IPS DF 6.9 (cell line): ENCODE data around the gene ANK3.
"Not testable (repeated sequence)": the region's sequence is repeated elsewhere in the genome, so short reads cannot be mapped to it uniquely, and the experiment has no call there.

Source experiments
- DNase-seq: peaks from one replicate; pipeline ENCODE4 v3.0.0-alpha.2; 2013; ENCODE audit warnings: low read depth, low spot score
- H3K27ac ChIP-seq: one replicate; pipeline ENCODE4 v1.5.1; 2013; ENCODE audit warnings: low read length, control low read depth
- H3K27me3 ChIP-seq: 2 replicates; pipeline ENCODE4 v1.6.1; 2013; ENCODE audit warnings: mild to moderate bottlenecking, low read length; ENCODE audit not compliant: control insufficient read depth, insufficient read depth
- H3K36me3 ChIP-seq: 2 replicates; pipeline ENCODE4 v1.6.1; 2013; ENCODE audit warnings: low read length; ENCODE audit not compliant: control insufficient read depth, insufficient read depth
- H3K4me1 ChIP-seq: 2 replicates; pipeline ENCODE4 v1.6.1; 2013; ENCODE audit warnings: low read length; ENCODE audit not compliant: control insufficient read depth, insufficient read depth
- H3K4me3 ChIP-seq: 2 replicates; pipeline ENCODE4 v1.5.1; 2013; ENCODE audit warnings: mild to moderate bottlenecking, low read length
- H3K9me3 ChIP-seq: 2 replicates; pipeline ENCODE4 v1.6.1; 2013; ENCODE audit warnings: low read length, inconsistent platforms; ENCODE audit not compliant: control insufficient read depth, insufficient read depth
- WGBS: extraction: QIAGEN DNeasy Blood & Tissue Kit; methylation state at CpG from one replicate; pipeline ENCODE4 v1.1.7; 2013; ENCODE audit warnings: mixed read lengths, missing lambda C conversion rate; ENCODE audit not compliant: insufficient read length, insufficient coverage; 5-methylcytosine and 5-hydroxymethylcytosine counted together

Gene ANK3

DNA sequence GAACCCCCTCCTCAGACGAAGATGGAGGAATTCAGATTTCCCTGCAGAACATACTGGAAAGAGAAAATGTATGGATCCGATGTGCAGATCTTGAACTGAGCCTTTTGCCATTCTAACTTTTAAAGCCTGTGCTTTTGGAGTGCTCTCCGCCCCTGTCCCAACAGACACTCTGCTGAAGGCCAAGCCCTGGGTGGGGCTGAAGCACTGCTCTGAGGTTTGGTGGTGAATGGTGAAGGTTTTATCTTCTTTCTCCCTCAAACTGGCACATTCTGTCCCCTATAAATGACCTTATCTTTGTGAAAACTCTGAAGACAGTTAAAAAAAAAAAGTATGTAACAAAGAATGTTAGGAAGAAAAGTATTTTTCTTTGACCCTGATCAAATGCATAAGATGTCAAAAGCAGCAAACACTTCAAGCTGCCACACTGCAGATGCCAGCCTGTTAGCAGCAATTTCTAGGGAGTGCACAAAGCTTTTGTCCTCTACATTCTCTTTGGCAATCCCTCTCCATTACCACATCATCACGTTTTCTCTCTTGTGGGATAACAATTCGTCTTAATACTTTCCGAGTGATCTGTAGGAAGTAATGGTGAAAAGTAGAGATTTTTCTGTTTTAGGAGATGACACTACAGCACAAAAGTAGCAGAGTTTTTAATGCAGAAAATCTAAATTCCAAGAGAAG, 346.0 kb downstream of the ANK3 start:
- Histone ChIP-seq H3K27ac (no peak overlapping the region), H3K9me3 (no peaks in the 10 kb centered on the region), H3K4me1 (no peaks in the 10 kb centered on the region), H3K4me3 (no peak overlapping the region), H3K27me3 (no peaks in the 10 kb centered on the region), H3K36me3 (no peaks in the 10 kb centered on the region)
- DNase-seq: no peak
- no CpG with 5 or more reads among the region's 6 CpGs for WGBS

DNA sequence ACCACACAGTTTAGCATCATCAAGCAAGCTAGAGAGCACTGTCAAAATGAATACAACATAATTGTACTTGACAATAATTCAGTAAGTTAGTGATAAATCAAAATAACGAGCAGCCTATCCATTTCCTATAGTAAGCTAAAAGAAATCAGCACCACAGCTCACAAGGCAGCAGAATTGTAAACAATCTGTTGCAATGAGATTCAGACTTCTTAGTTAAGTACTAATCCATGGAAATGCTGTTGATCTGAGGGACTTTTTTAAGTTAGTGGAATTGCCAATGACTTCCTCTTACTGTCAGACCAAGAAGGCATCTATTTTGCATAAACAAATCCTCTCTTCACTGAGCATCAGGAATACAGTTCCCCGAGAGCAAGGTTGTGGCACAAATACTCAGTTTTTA, 346.8 kb downstream of the ANK3 start:
- H3K4me1 ChIP-seq: no peaks in the 10 kb centered on the region
- H3K27me3 ChIP-seq: no peaks in the 10 kb centered on the region
- no peaks in the 10 kb centered on the region for H3K36me3 ChIP-seq
- H3K27ac ChIP-seq: no peak overlapping the region
- no peaks in the 10 kb centered on the region for H3K9me3 ChIP-seq
- no peak for DNase-seq
- no CpG with 5 or more reads among the region's 2 CpGs for WGBS
- no peak overlapping the region for H3K4me3 ChIP-seq

DNA sequence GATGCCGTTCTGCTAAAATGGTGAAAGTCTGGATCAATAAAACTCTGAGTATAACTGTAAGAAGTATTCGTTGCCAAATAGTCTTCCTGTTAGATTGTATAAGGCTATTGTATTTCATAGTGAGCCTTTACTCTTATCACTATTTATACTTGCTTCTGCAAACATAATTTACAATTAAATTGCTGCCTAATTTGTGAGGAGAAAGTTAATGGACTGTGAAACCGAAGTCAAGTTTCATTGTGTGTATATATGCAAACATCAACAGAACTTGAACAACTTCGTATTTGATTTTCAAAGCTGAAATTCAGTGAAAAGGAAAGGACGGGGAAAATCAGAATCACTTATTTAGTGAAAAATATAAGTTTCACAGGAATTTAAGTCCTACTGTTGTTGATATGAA, 347.4 kb downstream of the ANK3 start:
- H3K27me3 ChIP-seq: no peaks in the 10 kb centered on the region
- H3K27ac ChIP-seq: no peak overlapping the region
- H3K36me3 ChIP-seq: no peaks in the 10 kb centered on the region
- DNase-seq: no peak
- H3K9me3 ChIP-seq: no peaks in the 10 kb centered on the region
- no peaks in the 10 kb centered on the region for H3K4me1 ChIP-seq
- no CpG with 5 or more reads among the region's 5 CpGs for WGBS
- no peak overlapping the region for H3K4me3 ChIP-seq

DNA sequence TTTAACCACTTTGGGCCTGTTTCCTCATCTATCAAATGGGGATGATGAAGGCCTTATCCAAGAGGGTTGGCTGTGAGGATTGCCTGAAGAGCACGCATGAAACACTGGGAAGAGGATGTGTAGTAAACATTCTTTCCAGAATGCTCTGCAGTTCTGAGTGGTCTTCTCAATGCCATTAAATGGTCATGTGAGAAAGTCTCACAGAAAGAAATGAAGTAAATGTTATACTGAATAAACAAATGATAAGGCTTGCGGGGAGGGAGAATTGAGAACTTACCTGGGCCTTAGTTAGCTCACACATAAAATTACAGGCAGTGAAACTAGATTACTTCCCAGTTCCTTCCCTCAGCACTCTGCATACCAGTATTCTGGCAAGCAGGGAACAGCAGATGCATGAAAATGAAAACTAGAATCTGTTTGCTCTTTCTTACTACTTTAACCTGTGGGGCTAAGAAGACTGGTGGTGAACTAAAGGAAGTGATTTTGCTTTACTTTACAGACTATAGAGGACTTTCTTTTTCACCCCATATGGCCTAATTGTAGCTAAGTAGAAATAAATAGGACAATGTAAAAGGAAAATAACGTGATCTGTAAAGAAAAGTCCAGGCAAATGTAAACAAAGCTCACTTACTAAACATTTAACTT, 348.1 kb downstream of the ANK3 start:
- no CpG with 5 or more reads among the region's 3 CpGs for WGBS
- Histone ChIP-seq H3K9me3 (no peaks in the 10 kb centered on the region), H3K27ac (no peak overlapping the region), H3K4me3 (no peak overlapping the region), H3K36me3 (no peaks in the 10 kb centered on the region), H3K4me1 (no peaks in the 10 kb centered on the region), H3K27me3 (no peaks in the 10 kb centered on the region)
- no peak for DNase-seq

DNA sequence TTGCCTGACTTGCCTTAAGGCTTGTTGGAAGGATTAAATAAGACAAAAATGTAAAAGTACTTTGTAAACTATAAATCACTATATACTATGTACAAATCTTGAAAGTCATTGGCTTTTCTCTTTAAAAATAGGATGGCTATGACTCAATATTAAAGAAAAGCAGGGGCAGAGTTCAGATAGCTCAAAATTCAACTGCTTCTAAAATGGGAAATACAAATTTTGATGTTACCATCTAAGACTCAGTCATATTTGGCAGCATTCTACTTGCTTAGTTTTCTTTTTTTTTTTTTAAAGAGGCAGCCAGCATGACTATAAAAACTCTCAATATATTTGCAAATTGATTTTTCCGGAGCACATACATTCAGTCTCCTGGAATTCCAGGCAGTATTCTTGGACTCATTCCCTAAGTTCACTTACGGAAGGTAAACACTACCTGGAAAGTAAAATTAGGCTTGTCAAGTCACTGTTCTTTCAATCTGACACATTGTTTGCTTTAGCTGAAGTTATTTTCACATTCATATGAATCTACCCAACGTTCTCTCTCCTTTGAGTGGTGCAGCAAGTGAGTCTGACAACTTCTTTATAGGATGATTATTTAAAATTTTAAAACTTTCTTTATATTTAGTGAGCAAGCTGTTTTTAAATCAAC, 349.5 kb downstream of the ANK3 start:
- no peaks in the 10 kb centered on the region for H3K36me3 ChIP-seq
- H3K27me3 ChIP-seq: no peaks in the 10 kb centered on the region
- H3K9me3 ChIP-seq: no peaks in the 10 kb centered on the region
- no peak overlapping the region for H3K4me3 ChIP-seq
- no peaks in the 10 kb centered on the region for H3K4me1 ChIP-seq
- DNase-seq: no peak
- no CpG with 5 or more reads among the region's 3 CpGs for WGBS
- no peak overlapping the region for H3K27ac ChIP-seq

DNA sequence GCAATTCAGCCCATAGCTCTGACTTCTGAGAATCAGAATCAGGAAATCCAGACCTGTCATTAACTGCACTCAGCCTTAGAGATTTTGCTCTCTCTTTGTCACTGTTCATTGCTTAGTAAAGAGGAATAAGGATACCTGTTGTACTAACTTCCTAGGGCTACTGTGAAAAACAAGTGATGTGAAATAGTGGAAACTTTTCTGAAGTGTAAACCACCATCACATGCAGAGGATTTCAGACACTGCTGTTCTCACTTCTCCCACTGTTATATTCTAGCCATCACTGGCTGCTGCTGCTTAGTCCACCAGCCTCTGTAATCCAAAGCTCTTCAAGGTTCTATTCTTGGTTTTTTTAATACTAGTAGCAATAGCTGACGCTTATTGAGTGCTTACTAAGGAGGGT, 353.7 kb downstream of the ANK3 start:
- Histone ChIP-seq H3K4me3 (no peak overlapping the region), H3K36me3 (no peaks in the 10 kb centered on the region), H3K9me3 (no peaks in the 10 kb centered on the region), H3K4me1 (no peaks in the 10 kb centered on the region), H3K27ac (no peak overlapping the region), H3K27me3 (no peaks in the 10 kb centered on the region)
- DNase-seq: no peak
- no CpG with 5 or more reads among the region's 1 CpG for WGBS

- not testable (repeated sequence) for H3K4me1 ChIP-seq, H3K36me3 ChIP-seq, DNase-seq, H3K4me3 ChIP-seq, H3K27ac ChIP-seq, H3K27me3 ChIP-seq, H3K9me3 ChIP-seq
- no CpG with 5 or more reads among the region's 5 CpGs for WGBS
Observed at GRCh38 chr10:60035375-60035774, 354.3 kb downstream of the ANK3 start.

GRCh38 chr10:60032723-60033122, 357.0 kb downstream of the ANK3 start:
- H3K4me3 ChIP-seq: no peak overlapping the region
- WGBS: no CpG with 5 or more reads among the region's 1 CpG

DNA sequence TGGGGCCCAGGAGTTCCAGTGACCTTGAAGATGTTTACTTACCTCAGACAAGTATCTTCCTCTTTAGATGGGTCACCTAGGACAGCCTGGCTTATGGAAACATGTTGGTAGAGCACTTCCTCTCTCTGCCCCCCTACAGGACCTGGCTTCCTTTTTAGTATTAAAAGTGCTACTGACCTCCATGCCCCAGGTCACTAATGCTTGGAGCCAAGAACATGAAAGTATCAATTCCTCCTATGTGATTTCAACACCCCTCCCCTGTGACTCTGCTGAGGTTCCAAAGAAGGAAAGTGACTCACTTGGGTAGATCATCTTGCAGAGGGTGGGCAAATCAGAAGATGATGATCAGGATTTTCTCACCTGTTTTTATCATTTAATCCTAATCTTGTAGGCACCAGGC, 358.0 kb downstream of the ANK3 start:
- H3K4me3 ChIP-seq: no peak overlapping the region
- no peaks in the 10 kb centered on the region for H3K27me3 ChIP-seq
- no peaks in the 10 kb centered on the region for H3K9me3 ChIP-seq
- H3K27ac ChIP-seq: no peak overlapping the region
- no peaks in the 10 kb centered on the region for H3K36me3 ChIP-seq
- no peak for DNase-seq
- no peaks in the 10 kb centered on the region for H3K4me1 ChIP-seq

More at GRCh38 chr10:60032723-60033122, 357.0 kb downstream of the ANK3 start:
- no peaks in the 10 kb centered on the region for H3K27me3 ChIP-seq
- no peak for DNase-seq
- no peaks in the 10 kb centered on the region for H3K36me3 ChIP-seq
- no peaks in the 10 kb centered on the region for H3K4me1 ChIP-seq
- no peaks in the 10 kb centered on the region for H3K9me3 ChIP-seq
- H3K27ac ChIP-seq: no peak overlapping the region

- Histone ChIP-seq H3K27ac (no peak overlapping the region), H3K27me3 (no peaks in the 10 kb centered on the region), H3K4me1 (no peaks in the 10 kb centered on the region), H3K4me3 (no peak overlapping the region), H3K36me3 (no peaks in the 10 kb centered on the region), H3K9me3 (no peaks in the 10 kb centered on the region)
- WGBS: no CpG with 5 or more reads among the region's 1 CpG
- DNase-seq: no peak
Observed at GRCh38 chr10:60031183-60031582, 358.5 kb downstream of the ANK3 start.

DNA sequence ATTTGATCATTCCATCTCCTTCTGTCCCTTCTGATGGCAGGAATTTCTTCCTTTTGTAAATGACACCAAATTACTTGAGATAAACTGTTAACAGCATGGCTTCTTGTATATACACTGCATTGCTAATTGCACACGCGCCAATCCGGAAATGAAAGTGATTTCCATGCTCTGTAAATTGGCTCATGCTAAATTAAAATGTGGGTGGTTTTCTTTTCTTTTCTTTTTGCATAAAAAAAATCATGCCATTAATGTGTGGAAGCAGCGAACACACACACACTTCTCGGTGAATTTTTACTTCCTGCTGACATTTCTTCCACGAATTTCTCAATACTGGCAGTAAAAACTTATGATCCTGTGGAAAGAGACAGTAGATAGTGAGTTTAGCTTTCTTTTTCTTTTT, 360.2 kb downstream of the ANK3 start:
- Histone ChIP-seq H3K36me3 (no peaks in the 10 kb centered on the region), H3K4me3 (no peak overlapping the region), H3K4me1 (no peaks in the 10 kb centered on the region), H3K27me3 (no peaks in the 10 kb centered on the region), H3K9me3 (no peaks in the 10 kb centered on the region), H3K27ac (no peak overlapping the region)
- no peak for DNase-seq
- WGBS: no CpG with 5 or more reads among the region's 6 CpGs
